HG03521 (cell line): ENCODE measurements around the gene NEGR1.
"Not testable (repeated sequence)": the region's sequence is repeated elsewhere in the genome, so short reads cannot be mapped to it uniquely, and the experiment has no call there.

Experiments
- ATAC-seq: cut with Tn5 transposase; IDR thresholded peaks from one replicate; pipeline ENCODE4 v1.9.1; 2021; ENCODE audit warnings: mild to moderate bottlenecking, moderate library complexity; ENCODE audit not compliant: unreplicated experiment

NEGR1 gene

GRCh38 chr1:71956613-71957285, 325.6 kb downstream of the NEGR1 start:
- no peak for ATAC-seq

GRCh38 chr1:71950579-71950978, 331.8 kb downstream of the NEGR1 start:
- no peak for ATAC-seq

DNA sequence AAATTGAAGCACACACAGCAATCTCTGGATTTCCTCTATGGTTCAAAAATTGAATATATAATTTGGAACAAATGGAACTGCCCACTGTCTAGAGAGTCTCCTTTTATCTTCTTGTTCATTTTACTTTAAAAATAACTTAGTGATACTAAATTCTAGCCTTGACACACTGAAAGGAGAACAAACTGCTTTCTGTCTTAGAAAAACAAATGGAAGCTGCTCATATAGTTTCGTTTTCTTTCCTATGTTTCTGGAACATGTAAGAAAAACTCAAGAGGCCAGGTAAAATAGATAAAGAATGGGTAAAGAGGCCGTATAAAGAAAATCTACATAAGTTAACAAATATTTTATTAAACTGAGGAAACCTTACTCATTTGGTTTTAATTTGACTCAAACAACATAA, 332.7 kb downstream of the NEGR1 start:
- no peak for ATAC-seq

DNA sequence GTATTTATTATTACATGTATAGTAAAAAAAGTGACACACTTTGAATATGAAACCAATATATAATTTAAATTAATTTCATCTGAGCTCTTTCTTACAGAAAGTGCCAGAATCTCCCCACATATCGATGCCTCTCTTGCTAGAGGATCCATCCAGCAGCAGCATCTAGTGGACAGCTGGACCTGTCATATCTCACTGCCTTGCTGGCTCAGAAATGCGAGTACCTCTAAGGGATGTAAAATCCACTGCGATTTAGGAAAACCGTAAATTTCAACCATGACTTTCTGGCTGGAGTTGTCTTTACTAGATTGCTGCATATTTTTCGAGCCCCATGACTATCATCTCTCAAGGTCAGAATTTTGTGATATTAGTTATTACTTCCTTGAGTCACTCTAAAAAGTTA, 333.8 kb downstream of the NEGR1 start:
- ATAC-seq, result no peak

DNA sequence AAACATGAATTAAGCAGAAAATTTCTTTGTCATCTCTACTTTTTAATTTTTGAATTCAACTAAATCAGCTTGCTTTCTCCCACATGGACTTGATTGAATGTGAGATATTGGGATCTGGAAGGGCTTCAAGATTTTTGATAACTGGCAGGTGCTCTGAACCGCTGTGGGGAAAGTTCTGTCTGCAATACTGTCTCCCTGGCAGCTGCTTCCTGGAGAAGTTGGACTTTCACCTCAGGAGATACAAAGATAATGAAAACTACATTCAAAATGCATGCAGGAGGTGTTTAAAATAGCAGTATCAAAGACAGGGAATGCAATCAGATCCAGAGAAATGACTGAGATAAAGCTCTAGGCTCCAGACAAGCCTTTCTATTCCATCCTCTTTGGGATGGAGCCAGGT, 338.3 kb downstream of the NEGR1 start:
- no peak for ATAC-seq

GRCh38 chr1:71940261-71940660, 342.1 kb downstream of the NEGR1 start:
- no peak for ATAC-seq

DNA sequence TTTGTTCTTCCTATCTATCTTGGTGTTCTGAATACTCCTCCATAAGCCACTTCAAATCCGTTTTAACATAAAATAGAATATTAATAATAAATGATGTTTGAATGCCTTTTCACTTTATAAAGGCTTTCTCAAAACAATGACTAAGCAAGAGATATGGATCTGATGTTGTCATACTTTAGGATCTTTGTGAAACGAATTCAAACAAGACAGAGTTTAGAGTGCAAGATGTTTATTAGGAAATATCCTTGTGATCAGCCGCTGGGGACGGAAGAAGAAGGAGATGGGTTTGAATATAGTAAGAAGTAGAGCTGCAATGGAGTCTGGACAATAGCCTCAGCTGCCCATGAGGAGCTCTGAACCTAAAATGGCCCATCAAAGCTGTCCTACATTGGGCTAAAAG, 351.8 kb downstream of the NEGR1 start:
- ATAC-seq, result no peak

DNA sequence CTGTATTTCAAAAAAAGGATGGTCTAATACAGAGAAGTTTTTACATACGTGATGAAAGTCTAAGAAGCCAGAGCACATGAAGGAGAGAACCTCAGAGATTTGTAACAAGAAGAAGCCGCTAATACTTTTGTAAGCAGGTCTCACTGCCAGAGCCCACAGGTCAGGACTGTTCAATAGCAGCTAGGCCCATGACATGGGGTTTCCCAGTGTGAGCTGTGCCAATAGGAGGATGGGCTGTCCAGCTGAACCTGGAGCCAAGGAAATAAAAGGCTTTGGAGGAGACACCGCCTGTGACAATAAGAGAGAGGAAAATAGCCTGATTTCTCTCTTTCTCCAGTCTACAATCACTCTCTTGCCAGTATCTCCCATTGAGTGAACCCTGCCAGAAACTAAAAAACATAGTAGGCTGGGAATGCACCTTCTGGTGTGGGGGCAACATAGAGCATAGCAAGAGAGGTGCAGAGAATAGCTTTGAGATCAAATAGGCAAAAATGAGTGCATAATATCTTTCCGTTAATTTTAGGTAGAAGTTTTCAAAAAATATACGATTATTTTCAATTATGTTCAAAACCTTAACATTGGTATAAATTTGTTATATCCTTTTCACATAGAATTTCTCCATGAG, 360.3 kb downstream of the NEGR1 start:
- ATAC-seq, result no peak

DNA sequence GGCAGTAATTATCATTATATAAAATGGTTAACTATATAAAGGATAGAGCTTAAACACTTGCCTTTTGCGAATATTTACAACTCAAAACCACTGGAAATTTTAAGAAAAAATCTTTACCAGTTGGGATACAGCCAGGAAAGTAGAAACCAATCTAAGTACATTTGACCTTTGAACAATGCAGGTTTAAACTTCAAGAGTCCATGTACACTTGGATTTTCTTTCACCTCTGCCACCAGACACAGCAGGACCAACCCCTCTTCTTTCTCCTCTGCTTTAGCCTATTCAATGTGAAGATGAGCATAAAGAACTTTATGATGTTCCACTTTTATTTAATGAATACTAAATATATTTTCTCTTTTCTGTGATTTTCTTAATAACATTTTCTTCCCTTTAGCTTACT, 361.1 kb downstream of the NEGR1 start:
- no peak for ATAC-seq

DNA sequence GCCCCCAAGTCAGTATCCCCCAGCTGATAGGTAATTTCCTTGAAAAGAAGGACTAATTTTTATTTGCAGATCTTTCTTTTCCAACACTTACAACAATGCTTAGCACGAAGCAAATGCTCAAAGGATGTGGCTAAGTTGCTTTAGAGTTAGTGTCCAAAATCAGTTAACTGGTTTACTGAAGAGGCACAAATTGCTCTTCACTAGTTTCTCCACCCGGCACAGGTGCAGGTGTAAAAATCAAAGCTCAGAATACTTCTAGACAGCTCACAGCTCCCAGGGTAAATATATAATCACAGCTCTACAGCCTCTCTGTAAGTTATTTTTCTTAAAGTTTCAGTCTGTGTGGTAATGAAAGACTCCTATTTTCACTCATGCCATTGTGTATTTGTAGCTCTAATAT, 361.8 kb downstream of the NEGR1 start:
- ATAC-seq, result no peak

DNA sequence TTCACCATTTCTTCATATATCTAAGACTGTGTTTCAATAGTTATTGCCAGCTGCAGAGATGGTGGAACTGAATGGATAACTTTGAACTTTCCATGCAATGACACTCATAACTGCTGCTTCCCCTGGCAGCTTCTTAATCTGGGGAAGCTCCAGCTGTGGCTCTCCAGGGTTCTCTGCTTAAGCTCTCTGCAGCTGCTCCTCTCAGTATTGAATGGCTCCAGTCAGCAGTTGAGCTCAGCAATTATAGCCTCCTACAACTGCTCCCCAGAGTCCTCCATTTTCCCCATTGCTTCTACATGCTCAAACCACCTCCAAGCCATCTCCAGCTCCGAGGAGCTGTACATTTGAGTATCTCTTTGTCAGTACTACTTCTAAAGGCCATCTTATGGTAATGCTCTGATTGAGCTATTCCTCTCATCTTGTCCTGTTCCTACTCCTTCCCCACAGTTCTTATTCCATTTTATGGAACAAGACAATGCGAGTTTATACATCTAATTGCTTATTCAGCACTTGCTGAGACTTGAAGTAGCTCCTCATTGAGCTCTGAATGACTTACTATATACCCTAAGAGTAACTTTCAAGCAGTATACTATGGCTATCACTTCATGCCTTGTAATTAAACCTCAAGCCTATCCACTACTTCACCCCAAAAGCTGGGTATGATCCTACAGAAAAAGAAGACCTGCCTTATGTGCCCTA, 362.4 kb downstream of the NEGR1 start:
- no peak for ATAC-seq

GRCh38 chr1:71918630-71919029, 363.7 kb downstream of the NEGR1 start:
- no peak for ATAC-seq

GRCh38 chr1:71916894-71917293, 365.4 kb downstream of the NEGR1 start:
- ATAC-seq, result no peak

DNA sequence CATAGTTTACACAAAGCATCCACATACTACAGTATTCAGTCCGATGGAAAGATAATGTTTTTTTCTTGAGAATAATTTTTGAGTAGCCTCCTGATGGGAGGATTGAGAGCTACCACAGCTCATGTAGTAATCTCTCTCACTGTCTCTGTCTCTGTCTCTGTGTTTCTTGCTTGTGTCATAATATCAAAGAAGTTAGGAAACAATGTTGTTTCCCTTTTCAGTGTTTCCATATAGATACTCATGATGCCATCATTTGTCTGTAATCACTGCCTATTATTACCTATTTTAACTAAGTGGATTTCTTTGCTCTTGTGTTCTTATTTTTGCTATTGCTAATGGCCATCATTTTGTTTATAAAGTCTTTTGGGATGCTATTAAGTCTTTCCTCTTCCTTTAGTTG, 367.7 kb downstream of the NEGR1 start:
- no peak for ATAC-seq

DNA sequence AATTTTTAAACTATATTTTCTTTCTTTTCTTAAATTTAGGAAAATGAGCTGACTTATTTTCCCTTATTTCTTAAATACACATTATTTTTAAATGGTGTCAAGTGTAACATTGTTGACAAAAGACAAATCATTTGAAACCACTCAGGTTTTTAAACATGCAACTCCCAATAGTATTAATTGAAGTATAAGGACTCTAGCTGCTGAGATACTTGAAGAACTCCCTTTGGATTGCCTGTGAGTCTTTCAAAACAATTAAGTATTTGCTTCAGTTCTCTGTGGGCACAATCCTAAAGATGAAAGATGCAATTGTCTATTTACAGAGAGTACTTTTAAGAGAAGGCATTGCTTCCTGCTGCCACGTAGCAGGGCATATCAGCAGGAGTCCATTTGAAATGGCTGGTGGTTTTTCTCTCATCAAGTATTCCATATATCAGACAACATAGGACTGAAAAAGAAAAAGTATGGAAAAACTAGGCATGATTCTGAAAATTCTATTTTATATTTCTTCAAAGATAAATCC, 373.4 kb downstream of the NEGR1 start:
- ATAC-seq, result no peak

- ATAC-seq, result no peak
Observed at GRCh38 chr1:71908303-71908702, 374.0 kb downstream of the NEGR1 start.

- no peak for ATAC-seq
Observed at GRCh38 chr1:71899881-71900280, 382.5 kb downstream of the NEGR1 start.

DNA sequence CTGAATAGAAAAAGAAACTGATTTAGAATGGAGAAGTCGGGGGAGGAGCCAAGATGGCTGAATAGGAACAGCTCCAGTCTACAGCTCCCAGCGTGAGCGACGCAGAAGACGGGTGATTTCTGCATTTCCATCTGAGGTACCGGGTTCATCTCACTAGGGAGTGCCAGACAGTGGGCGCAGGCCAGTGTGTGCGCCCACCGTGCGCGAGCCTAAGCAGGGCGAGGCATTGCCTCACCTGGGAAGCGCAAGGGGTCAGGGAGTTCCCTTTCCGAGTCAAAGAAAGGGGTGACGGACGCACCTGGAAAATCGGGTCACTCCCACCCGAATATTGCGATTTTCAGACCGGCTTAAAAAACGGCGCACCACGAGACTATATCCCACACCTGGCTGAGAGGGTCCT, 394.2 kb downstream of the NEGR1 start:
- ATAC-seq, result not testable (repeated sequence)

DNA sequence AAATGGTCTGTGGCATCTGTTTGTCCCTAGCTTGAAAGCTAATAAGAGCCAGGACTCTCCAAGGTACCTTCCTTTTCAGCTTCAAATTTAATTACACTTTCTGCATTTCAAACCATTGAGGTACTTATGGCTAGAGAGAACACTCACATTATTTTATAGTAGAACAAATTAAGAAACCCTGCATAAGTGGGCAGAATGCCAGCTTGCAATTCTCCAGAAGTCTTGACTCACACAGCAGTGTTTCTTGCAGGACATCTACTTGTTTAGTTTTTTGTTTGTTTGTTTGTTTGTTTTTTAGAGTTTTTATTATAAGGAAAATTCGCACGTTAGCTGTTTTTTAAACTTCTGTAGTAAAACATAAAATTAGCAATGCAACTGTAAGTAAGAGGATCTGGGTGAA, 397.2 kb downstream of the NEGR1 start:
- ATAC-seq, result no peak

- no peak for ATAC-seq
Observed at GRCh38 chr1:71882637-71883036, 399.7 kb downstream of the NEGR1 start.

DNA sequence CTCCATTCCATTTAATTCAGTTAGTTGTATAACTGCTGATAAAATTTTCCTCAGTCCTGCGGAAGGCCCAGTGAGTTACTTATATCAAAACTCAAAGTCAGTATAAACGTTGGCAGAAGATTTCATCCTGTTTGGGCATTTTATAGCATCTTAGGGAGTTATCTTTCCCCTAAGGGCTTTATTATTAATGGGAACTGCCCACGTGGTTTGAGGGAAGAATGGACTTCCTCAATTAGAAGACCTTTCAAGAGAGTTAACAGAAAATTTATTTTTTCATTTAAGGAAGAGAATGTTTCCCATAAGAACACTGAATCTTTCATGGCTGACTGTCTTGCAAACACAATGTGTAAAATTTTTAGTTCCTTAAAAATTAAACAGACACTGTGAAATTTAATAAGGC, 400.1 kb downstream of the NEGR1 start:
- no peak for ATAC-seq

DNA sequence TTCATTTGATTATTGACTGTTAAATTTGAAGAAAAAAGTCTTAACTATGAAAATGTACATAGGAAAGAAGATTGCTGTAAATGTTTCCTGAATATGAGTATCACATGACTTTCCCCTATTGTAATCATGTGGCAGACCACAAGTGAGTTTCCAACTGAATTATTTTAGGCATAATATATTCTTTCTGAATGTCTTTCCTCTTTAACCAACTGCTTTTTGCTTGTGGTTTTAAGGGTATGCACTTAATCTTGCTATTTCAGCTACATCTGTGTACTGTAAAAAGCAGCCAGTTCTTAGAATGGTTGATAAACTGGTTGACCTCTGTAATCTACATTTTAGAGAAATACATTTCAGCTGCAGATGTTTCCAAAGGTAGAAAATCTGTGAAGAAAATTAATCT, 400.7 kb downstream of the NEGR1 start:
- ATAC-seq, result no peak
